ENCODE data around the gene CHMP1A.

- no peak for TF ChIP-seq GATA3 (IDR thresholded peaks at IDR 0.05; ENCODE audit: low read depth, low read length)
- TF ChIP-seq GATA2 (IDR thresholded peaks at IDR 0.05; ENCODE audit: low read depth, low read length), result no peak
Observed at GRCh38 chr16:89687092-89687940, 29.8 kb upstream of the CHMP1A start.
